Fibroblast of lung (primary cell): Measurements from ENCODE around the gene WDR33. TPM values are rescaled to one million over a fixed set of nuclear protein-coding genes. Genes with fewer than 3 reads are reported as not detected.

Source experiments
- DNase-seq, 2 donors: peaks; one replicate each; pipeline versions ENCODE4 v3.0.0 to v3.0.0-alpha.2; 2010; ENCODE audit warnings: low read depth in 2 of 2
- H2AFZ ChIP-seq: 2 replicates; pipeline ENCODE4 v1.5.1; 2012; ENCODE audit warnings: low read length, control low read depth, inconsistent platforms
- H3K27ac ChIP-seq: 2 replicates; pipeline ENCODE4 v1.5.1; 2011; ENCODE audit warnings: low read length, control low read depth; ENCODE audit not compliant: insufficient read depth
- H3K27me3 ChIP-seq: 2 replicates; pipeline ENCODE4 v1.5.1; 2011; ENCODE audit warnings: mild to moderate bottlenecking, low read length; ENCODE audit not compliant: control insufficient read depth, insufficient read depth
- H3K36me3 ChIP-seq: 2 replicates; pipeline ENCODE4 v1.5.1; 2011; ENCODE audit warnings: low read length; ENCODE audit not compliant: control insufficient read depth, insufficient read depth
- H3K4me1 ChIP-seq: 2 replicates; pipeline ENCODE4 v1.5.1; 2011; ENCODE audit warnings: low read length; ENCODE audit not compliant: control insufficient read depth, insufficient read depth; ENCODE audit errors: extremely low read depth
- H3K4me2 ChIP-seq: 2 replicates; pipeline ENCODE4 v1.5.1; 2011; ENCODE audit warnings: low read length, control low read depth; ENCODE audit not compliant: insufficient read depth; ENCODE audit errors: extremely low read depth
- H3K4me3 ChIP-seq, 4 experiments: fragments of 200-600 bp in 1 of 4; sonication (generic) in 1 of 4; replicated peaks in 1 of 4; 2 replicates each; pipeline ENCODE4 v1.5.1; 2011 to 2016; ENCODE audit warnings: low read length in 4 of 4, low read depth in 3 of 4, mild to moderate bottlenecking in 3 of 4, control low read depth in 2 of 4, inconsistent platforms in 1 of 4, mixed read lengths in 1 of 4; ENCODE audit not compliant: insufficient read depth in 1 of 4; ENCODE audit errors: control extremely low read depth in 1 of 4
- H3K79me2 ChIP-seq: 2 replicates; pipeline ENCODE4 v1.5.1; 2012; ENCODE audit warnings: mild to moderate bottlenecking, low read length, inconsistent platforms; ENCODE audit not compliant: control insufficient read depth, insufficient read depth
- H3K9ac ChIP-seq: 2 replicates; pipeline ENCODE4 v1.5.1; 2011; ENCODE audit warnings: mild to moderate bottlenecking, low read length, control low read depth; ENCODE audit not compliant: insufficient read depth
- H3K9me3 ChIP-seq: 2 replicates; pipeline ENCODE4 v1.5.1; 2012; ENCODE audit warnings: low read depth, low read length; ENCODE audit not compliant: control insufficient read depth, insufficient read depth
- H4K20me1 ChIP-seq: 2 replicates; pipeline ENCODE4 v1.5.1; 2011; ENCODE audit warnings: low read length; ENCODE audit not compliant: control insufficient read depth, insufficient read depth; ENCODE audit errors: extremely low read depth
- EZH2 ChIP-seq: IDR thresholded peaks from 2 replicates; pipeline ENCODE4 v1.5.1; 2012; ENCODE audit warnings: low read length, control low read depth, mild to moderate bottlenecking; ENCODE audit errors: missing control alignments
- polyA plus RNA-seq, 2 donors: library from polyadenylated mRNA; depleted of rRNA in 1 of 2; stranded (reverse) in 1 of 2; unstranded in 1 of 2; fragments of >200 nt; gene quantifications; 2 replicates each; pipeline ENCODE4 v1.2.1, GENCODE V29; 2011 to 2012; ENCODE audit warnings: missing spikeins in 1 of 2
- total RNA-seq: library from RNA; depleted of rRNA; stranded (reverse); fragments of >200 nt; gene quantifications from 2 replicates; pipeline ENCODE4 v1.2.1, GENCODE V29; 2014
- TF ChIP-seq, protein P1 (sequence below), 2 donors: IDR thresholded peaks in 1 of 2; conservative IDR thresholded peaks in 1 of 2; 1 replicate in 1 of 2; 2 replicates in 1 of 2; pipeline ENCODE4 v1.5.1; 2011 to 2012; ENCODE audit warnings: low read length in 2 of 2, control low read depth in 1 of 2, inconsistent platforms in 1 of 2, low read depth in 1 of 2, mild to moderate bottlenecking in 1 of 2

Gene WDR33
- total and polyA plus RNA-seq, 2 donors (not counting 1 experiment from before 2014, with no cell fraction given) = 27.2 to 28.6 TPM

DNA sequence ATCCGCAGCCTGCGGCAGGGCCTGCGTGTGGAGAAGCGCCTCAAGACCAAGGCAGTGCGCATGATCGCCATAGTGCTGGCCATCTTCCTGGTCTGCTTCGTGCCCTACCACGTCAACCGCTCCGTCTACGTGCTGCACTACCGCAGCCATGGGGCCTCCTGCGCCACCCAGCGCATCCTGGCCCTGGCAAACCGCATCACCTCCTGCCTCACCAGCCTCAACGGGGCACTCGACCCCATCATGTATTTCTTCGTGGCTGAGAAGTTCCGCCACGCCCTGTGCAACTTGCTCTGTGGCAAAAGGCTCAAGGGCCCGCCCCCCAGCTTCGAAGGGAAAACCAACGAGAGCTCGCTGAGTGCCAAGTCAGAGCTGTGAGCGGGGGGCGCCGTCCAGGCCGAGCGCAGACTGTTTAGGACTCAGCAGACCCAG, 159.6 kb downstream of the WDR33 start:
- no peak overlapping the region for H3K9ac ChIP-seq
- no peaks in the 10 kb centered on the region for H3K79me2 ChIP-seq
- no peak overlapping the region for H3K4me2 ChIP-seq
- H3K4me1 ChIP-seq = peaks cover 3% of the 10 kb centered on the region
- no peaks in the 10 kb centered on the region for H4K20me1 ChIP-seq
- no peak overlapping the region for H3K4me3 ChIP-seq
- no peak for DNase-seq
- no peaks in the 10 kb centered on the region for H3K27me3 ChIP-seq
- H3K27ac ChIP-seq = no peak overlapping the region
- no peak overlapping the region for H2AFZ ChIP-seq
- H3K36me3 ChIP-seq = no peaks in the 10 kb centered on the region
- H3K9me3 ChIP-seq = no peaks in the 10 kb centered on the region
- TF ChIP-seq, protein P1, sequence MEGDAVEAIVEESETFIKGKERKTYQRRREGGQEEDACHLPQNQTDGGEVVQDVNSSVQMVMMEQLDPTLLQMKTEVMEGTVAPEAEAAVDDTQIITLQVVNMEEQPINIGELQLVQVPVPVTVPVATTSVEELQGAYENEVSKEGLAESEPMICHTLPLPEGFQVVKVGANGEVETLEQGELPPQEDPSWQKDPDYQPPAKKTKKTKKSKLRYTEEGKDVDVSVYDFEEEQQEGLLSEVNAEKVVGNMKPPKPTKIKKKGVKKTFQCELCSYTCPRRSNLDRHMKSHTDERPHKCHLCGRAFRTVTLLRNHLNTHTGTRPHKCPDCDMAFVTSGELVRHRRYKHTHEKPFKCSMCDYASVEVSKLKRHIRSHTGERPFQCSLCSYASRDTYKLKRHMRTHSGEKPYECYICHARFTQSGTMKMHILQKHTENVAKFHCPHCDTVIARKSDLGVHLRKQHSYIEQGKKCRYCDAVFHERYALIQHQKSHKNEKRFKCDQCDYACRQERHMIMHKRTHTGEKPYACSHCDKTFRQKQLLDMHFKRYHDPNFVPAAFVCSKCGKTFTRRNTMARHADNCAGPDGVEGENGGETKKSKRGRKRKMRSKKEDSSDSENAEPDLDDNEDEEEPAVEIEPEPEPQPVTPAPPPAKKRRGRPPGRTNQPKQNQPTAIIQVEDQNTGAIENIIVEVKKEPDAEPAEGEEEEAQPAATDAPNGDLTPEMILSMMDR (conservative IDR thresholded peaks at IDR 0.05 in 1 of 2, IDR thresholded peaks at IDR 0.05 in 1 of 2; ENCODE audit: low read depth in 1 of 2, low read length in 2 of 2) = no peak
- TF ChIP-seq EZH2 = no peak

Other genes starting within 250 kb of the WDR33 start
- gene GPR17, start 165.0 kb downstream of the WDR33 start, total RNA-seq = not detected in 2 replicates
- gene GPR17, start 165.0 kb downstream of the WDR33 start, polyA plus RNA-seq = not detected in 2 replicates
- gene LIMS2, start 135.6 kb downstream of the WDR33 start, total RNA-seq = 0.51 and 1.8 TPM in 2 replicates
- gene LIMS2, start 135.6 kb downstream of the WDR33 start, polyA plus RNA-seq = 3.0 and 17.3 TPM in 2 replicates
- gene SFT2D3, start 109.7 kb downstream of the WDR33 start, total RNA-seq = 4.1 and 5.1 TPM in 2 replicates
- gene SFT2D3, start 109.7 kb downstream of the WDR33 start, polyA plus RNA-seq = 3.6 and 5.5 TPM in 2 replicates
- 21.8 and 22.9 TPM in 2 replicates for gene POLR2D, start 47.0 kb upstream of the WDR33 start, total RNA-seq
- gene POLR2D, start 47.0 kb upstream of the WDR33 start, polyA plus RNA-seq = 22.4 and 32.2 TPM in 2 replicates
- 13.1 and 16.8 TPM in 2 replicates for gene AMMECR1L, start 74.8 kb upstream of the WDR33 start, total RNA-seq
- 15.5 and 16.8 TPM in 2 replicates for gene AMMECR1L, start 74.8 kb upstream of the WDR33 start, polyA plus RNA-seq
- 2.6 and 4.5 TPM in 2 replicates for gene SAP130, start 216.9 kb upstream of the WDR33 start, total RNA-seq
- gene SAP130, start 216.9 kb upstream of the WDR33 start, polyA plus RNA-seq = 6.7 and 15.5 TPM in 2 replicates